Measurements from ENCODE around the gene FRS2. TPM values are rescaled to one million over a fixed set of nuclear protein-coding genes. Genes with fewer than 3 reads are reported as not detected.
"Not testable (repeated sequence)": the region's sequence is repeated elsewhere in the genome, so short reads cannot be mapped to it uniquely, and the experiment has no call there.

The FRS2 gene
- total and polyA plus RNA-seq, 10 of the 15 experiments (the other 5 are each of a cell fraction or from before 2014, with no cell fraction given) = 1.1 to 13.1 (median 5.9) TPM

DNA sequence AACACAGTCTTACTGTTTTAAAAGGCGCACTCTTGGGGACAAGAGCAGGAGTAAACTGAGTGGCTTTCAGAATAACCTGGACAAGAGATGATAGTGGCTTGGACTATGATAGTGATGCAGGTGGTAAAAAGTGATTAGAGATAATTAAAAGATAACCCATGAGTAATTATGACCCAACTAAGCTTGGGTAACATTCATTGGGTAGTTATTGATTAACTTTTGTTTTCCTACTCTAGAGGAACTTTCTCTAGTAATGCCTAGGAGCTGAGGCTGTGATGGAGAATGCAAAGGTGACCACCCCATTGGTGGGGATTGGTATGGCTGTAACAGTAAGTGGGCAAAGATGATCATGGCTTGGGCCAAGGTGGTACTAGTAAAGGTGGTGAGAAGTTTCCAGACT, 22.3 kb upstream of the FRS2 start:
- BruUV-seq (replicated peaks) = no TSS peak

DNA sequence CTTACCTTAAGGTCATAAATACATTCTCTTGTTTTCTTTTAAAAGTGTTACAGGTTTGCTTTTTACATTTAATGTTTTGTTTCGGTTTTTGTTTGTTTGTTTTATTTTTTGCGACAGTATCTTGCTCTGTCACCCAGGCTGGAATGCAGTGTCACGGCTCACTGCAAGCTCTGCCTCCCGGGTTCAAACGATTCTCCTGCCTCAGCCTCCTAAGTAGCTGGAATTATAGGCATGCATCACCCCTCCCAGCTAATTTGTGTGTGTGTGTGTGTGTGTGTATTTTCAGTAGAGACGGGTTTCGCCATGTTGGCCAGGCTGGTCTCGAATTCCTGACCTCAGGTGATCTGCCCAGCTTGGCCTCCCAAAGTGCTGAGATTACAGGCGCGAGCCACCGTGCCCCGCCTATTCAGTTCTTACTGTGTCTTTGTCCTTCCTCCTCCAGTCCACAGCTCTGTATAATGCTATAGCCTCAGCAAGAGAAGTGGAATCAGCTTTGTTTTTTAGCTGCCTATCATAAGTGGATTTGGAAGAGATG, 17.5 kb upstream of the FRS2 start:
- SMC1A ChIA-PET (ENCODE audit: uncharacterized antibody, unreplicated experiment) = interaction anchor here (0.7 kb wide), 1 partner anchor 32 kb away, joined by 3 read pairs; no protein-coding TSS in a partner anchor
- H3K9me3 ChIP-seq (replicated peaks; ENCODE audit: control insufficient read depth, insufficient read depth, low read length); H3K9ac ChIP-seq (ENCODE audit: control insufficient read depth, insufficient read depth, low read length); H2AFZ ChIP-seq (ENCODE audit: control insufficient read depth, low read depth, low read length); H4K20me1 ChIP-seq (ENCODE audit: control insufficient read depth, insufficient read depth); intact Hi-C loops (cut with micrococcal nuclease; ENCODE audit: unreplicated experiment); ATAC-seq; H3K4me3 ChIP-seq; FAIRE-seq; H3K27ac ChIP-seq (ENCODE audit: control insufficient read depth, insufficient read depth); H3K4me1 ChIP-seq (ENCODE audit: control insufficient read depth, insufficient read depth, low read length); H3K36me3 ChIP-seq (ENCODE audit: control insufficient read depth in 2 of 2, insufficient read depth in 2 of 2, low read length in 1 of 2); H3K4me2 ChIP-seq (ENCODE audit: control insufficient read depth, insufficient read depth); H3K79me2 ChIP-seq (ENCODE audit: control insufficient read depth, insufficient read depth, low read length); BruUV-seq (replicated peaks); H3K27me3 ChIP-seq (replicated peaks in 1 of 2; ENCODE audit: control insufficient read depth in 2 of 2, insufficient read depth in 2 of 2, low read length in 1 of 2); POLR2A ChIA-PET; in situ Hi-C loops (cut with MboI); DNase-seq (ENCODE audit: low read depth, low spot score): not testable (repeated sequence)
- CTCF ChIA-PET = interaction anchor here (1.8 kb wide), 1 partner anchor 118 kb away, joined by 5 read pairs; no protein-coding TSS in a partner anchor
- WGBS (ENCODE audit: insufficient coverage, insufficient replicate concordance, low lambda C conversion rate, missing lambda C conversion rate) = 83% methylated on average over 12 of the region's 12 CpGs
- RAD21 ChIA-PET (ENCODE audit: unreplicated experiment) = interaction anchor here (0.6 kb wide), 1 partner anchor 18 kb away, joined by 3 read pairs; the partner anchor contains the start of gene FRS2

More for the DNA sequence above, 22.3 kb upstream of the FRS2 start:
- Histone ChIP-seq H3K27me3 (replicated peaks in 1 of 2; ENCODE audit: control insufficient read depth in 2 of 2, insufficient read depth in 2 of 2, low read length in 1 of 2) (no peaks in the 10 kb centered on the region), H3K9ac (ENCODE audit: control insufficient read depth, insufficient read depth, low read length) (no peak overlapping the region), H3K79me2 (ENCODE audit: control insufficient read depth, insufficient read depth, low read length) (no peaks in the 10 kb centered on the region), H3K36me3 (ENCODE audit: control insufficient read depth in 2 of 2, insufficient read depth in 2 of 2, low read length in 1 of 2) (no peaks in the 10 kb centered on the region), H3K27ac (ENCODE audit: control insufficient read depth, insufficient read depth) (no peak overlapping the region), H3K9me3 (replicated peaks; ENCODE audit: control insufficient read depth, insufficient read depth, low read length) (no peaks in the 10 kb centered on the region), H3K4me2 (ENCODE audit: control insufficient read depth, insufficient read depth) (no peak overlapping the region), H4K20me1 (ENCODE audit: control insufficient read depth, insufficient read depth) (no peaks in the 10 kb centered on the region), H3K4me3 (no peak overlapping the region), H2AFZ (ENCODE audit: control insufficient read depth, low read depth, low read length) (no peak overlapping the region), H3K4me1 (ENCODE audit: control insufficient read depth, insufficient read depth, low read length) (no peaks in the 10 kb centered on the region)
- 100% methylated on average over 1 of the region's 1 CpG for whole genome bisulfite sequencing (ENCODE audit: insufficient coverage, insufficient replicate concordance, low lambda C conversion rate, missing lambda C conversion rate)
- in situ Hi-C loops (cut with MboI) = no loop called here
- CTCF ChIA-PET = no interaction called here
- RAD21 ChIA-PET (ENCODE audit: unreplicated experiment) = no interaction called here
- TF ChIP-seq GABPA (IDR thresholded peaks at IDR 0.05; ENCODE audit: low read depth) (no peak), IKZF1 (conservative IDR thresholded peaks at IDR 0.05) (no peak), TCF12 (IDR thresholded peaks at IDR 0.05; ENCODE audit: low read depth, low read length) (no peak), SIN3A (IDR thresholded peaks at IDR 0.05; ENCODE audit: low read depth, low read length) (no peak), SIX5 (IDR thresholded peaks at IDR 0.05; ENCODE audit: low read depth, low read length, severe bottlenecking) (no peak), SPI1 (IDR thresholded peaks at IDR 0.05; ENCODE audit: borderline replicate concordance, insufficient read depth, low read depth, low read length) (no peak), PML (IDR thresholded peaks at IDR 0.05; ENCODE audit: low read length) (no peak), MYC (IDR thresholded peaks at IDR 0.05; ENCODE audit: insufficient read depth, insufficient read length, insufficient replicate concordance, low read length, severe bottlenecking) (no peak), HCFC1 (IDR thresholded peaks at IDR 0.05; ENCODE audit: low read length) (no peak), DPF2 (IDR thresholded peaks at IDR 0.05) (no peak), STAT1 (conservative IDR thresholded peaks at IDR 0.05) (no peak), ZZZ3 (IDR thresholded peaks at IDR 0.05; ENCODE audit: control insufficient read depth, insufficient read length, low read depth) (no peak), SREBF1 (IDR thresholded peaks at IDR 0.05; ENCODE audit: low read length) (no peak), MTA2 (IDR thresholded peaks at IDR 0.05; ENCODE audit: low read depth) (no peak), IKZF2 (IDR thresholded peaks at IDR 0.05) (no peak), RAD51 (IDR thresholded peaks at IDR 0.05) (no peak), SMARCA5 (IDR thresholded peaks at IDR 0.05) (no peak)
- TF ChIP-seq, protein P1, sequence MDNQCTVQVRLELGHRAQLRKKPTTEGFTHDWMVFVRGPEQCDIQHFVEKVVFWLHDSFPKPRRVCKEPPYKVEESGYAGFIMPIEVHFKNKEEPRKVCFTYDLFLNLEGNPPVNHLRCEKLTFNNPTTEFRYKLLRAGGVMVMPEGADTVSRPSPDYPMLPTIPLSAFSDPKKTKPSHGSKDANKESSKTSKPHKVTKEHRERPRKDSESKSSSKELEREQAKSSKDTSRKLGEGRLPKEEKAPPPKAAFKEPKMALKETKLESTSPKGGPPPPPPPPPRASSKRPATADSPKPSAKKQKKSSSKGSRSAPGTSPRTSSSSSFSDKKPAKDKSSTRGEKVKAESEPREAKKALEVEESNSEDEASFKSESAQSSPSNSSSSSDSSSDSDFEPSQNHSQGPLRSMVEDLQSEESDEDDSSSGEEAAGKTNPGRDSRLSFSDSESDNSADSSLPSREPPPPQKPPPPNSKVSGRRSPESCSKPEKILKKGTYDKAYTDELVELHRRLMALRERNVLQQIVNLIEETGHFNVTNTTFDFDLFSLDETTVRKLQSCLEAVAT (IDR thresholded peaks at IDR 0.05) = no peak
- TF ChIP-seq, protein P2, sequence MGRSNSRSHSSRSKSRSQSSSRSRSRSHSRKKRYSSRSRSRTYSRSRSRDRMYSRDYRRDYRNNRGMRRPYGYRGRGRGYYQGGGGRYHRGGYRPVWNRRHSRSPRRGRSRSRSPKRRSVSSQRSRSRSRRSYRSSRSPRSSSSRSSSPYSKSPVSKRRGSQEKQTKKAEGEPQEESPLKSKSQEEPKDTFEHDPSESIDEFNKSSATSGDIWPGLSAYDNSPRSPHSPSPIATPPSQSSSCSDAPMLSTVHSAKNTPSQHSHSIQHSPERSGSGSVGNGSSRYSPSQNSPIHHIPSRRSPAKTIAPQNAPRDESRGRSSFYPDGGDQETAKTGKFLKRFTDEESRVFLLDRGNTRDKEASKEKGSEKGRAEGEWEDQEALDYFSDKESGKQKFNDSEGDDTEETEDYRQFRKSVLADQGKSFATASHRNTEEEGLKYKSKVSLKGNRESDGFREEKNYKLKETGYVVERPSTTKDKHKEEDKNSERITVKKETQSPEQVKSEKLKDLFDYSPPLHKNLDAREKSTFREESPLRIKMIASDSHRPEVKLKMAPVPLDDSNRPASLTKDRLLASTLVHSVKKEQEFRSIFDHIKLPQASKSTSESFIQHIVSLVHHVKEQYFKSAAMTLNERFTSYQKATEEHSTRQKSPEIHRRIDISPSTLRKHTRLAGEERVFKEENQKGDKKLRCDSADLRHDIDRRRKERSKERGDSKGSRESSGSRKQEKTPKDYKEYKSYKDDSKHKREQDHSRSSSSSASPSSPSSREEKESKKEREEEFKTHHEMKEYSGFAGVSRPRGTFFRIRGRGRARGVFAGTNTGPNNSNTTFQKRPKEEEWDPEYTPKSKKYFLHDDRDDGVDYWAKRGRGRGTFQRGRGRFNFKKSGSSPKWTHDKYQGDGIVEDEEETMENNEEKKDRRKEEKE (IDR thresholded peaks at IDR 0.05) = no peak
- intact Hi-C loops (cut with micrococcal nuclease; ENCODE audit: unreplicated experiment) = no loop called here
- SMC1A ChIA-PET (ENCODE audit: uncharacterized antibody, unreplicated experiment) = interaction anchor here (1.1 kb wide), 1 partner anchor 123 kb away, joined by 3 read pairs; no protein-coding TSS in a partner anchor
- FAIRE-seq (no peak), ATAC-seq (no peak), DNase-seq (ENCODE audit: low read depth, low spot score) (no peak)
- POLR2A ChIA-PET = no interaction called here

All from GM12878 (cell line).